ENCODE data around the gene RAB5IF. TPM values are rescaled to one million over a fixed set of nuclear protein-coding genes. Genes with fewer than 3 reads are reported as not detected.

Gene RAB5IF
- total and polyA plus RNA-seq, 10 of the 15 experiments (the other 5 are each of a cell fraction or from before 2014, with no cell fraction given), result 19.4 to 246 (median 92.0) TPM

- TF ChIP-seq STAT3 (IDR thresholded peaks at IDR 0.05; ENCODE audit: low read depth, low read length) (no peak), ZBED1 (IDR thresholded peaks at IDR 0.05; ENCODE audit: borderline replicate concordance) (no peak), ETV6 (conservative IDR thresholded peaks at IDR 0.05 in 1 of 2, IDR thresholded peaks at IDR 0.05 in 1 of 2; ENCODE audit: borderline replicate concordance in 1 of 2, low read depth in 1 of 2) (peak in 1 of 2 experiments; percentile 56; a peak in 2 of 4 replicates), SPI1 (IDR thresholded peaks at IDR 0.05; ENCODE audit: borderline replicate concordance, insufficient read depth, low read depth, low read length) (peak; percentile 96), CREM (IDR thresholded peaks at IDR 0.05; ENCODE audit: low read depth) (peak; percentile 59; the same call in 1 of the 2 replicates), CHD1 (IDR thresholded peaks at IDR 0.05; ENCODE audit: low read depth, low read length) (no peak), E4F1 (IDR thresholded peaks at IDR 0.05; ENCODE audit: borderline replicate concordance, partially characterized antibody) (no peak), EGR1 (IDR thresholded peaks at IDR 0.05; ENCODE audit: borderline replicate concordance in 1 of 2, low read depth in 2 of 2, low read length in 2 of 2) (no peak), RB1 (IDR thresholded peaks at IDR 0.05; ENCODE audit: borderline replicate concordance) (no peak), TAF1 (IDR thresholded peaks at IDR 0.05; ENCODE audit: borderline replicate concordance, low read depth, low read length) (0 out of 2 replicates have a peak, but pooled peaks have one; percentile 19), GATAD2B (conservative IDR thresholded peaks at IDR 0.05; ENCODE audit: low read depth) (no peak; the same call in none of the 2 replicates), MAX (IDR thresholded peaks at IDR 0.05; ENCODE audit: low read depth, low read length) (0 out of 2 replicates have a peak, but pooled peaks have one; percentile 25), IKZF2 (IDR thresholded peaks at IDR 0.05) (peak; percentile 76 to 83; a peak in 3 of 4 replicates), PAX8 (IDR thresholded peaks at IDR 0.05) (no peak), E2F4 (IDR thresholded peaks at IDR 0.05; ENCODE audit: low read depth, low read length) (peak; percentile 66), NFIC (IDR thresholded peaks at IDR 0.05; ENCODE audit: low read depth, low read length) (peak; percentile 39; the same call in 1 of the 2 replicates), RELA (IDR thresholded peaks at IDR 0.05; ENCODE audit: borderline replicate concordance, partially characterized antibody) (no peak), MTA3 (IDR thresholded peaks at IDR 0.05; ENCODE audit: borderline replicate concordance, low read length) (peak; percentile 89; the same call in 1 of the 2 replicates), ELK1 (IDR thresholded peaks at IDR 0.05; ENCODE audit: low read depth, low read length) (no peak), TBL1XR1 (IDR thresholded peaks at IDR 0.05; ENCODE audit: low read depth, low read length) (peak; percentile 49; the same call in 1 of the 2 replicates), SP1 (IDR thresholded peaks at IDR 0.05; ENCODE audit: low read depth, low read length) (no peak), HDAC6 (IDR thresholded peaks at IDR 0.05; ENCODE audit: unreplicated experiment) (no peak), DPF2 (IDR thresholded peaks at IDR 0.05) (no peak; the same call in 1 of the 2 replicates), POU2F2 (IDR thresholded peaks at IDR 0.05; ENCODE audit: borderline replicate concordance, low read depth, low read length) (peak; percentile 64; the same call in 2 of the 3 replicates)
- TF ChIP-seq, protein P1, sequence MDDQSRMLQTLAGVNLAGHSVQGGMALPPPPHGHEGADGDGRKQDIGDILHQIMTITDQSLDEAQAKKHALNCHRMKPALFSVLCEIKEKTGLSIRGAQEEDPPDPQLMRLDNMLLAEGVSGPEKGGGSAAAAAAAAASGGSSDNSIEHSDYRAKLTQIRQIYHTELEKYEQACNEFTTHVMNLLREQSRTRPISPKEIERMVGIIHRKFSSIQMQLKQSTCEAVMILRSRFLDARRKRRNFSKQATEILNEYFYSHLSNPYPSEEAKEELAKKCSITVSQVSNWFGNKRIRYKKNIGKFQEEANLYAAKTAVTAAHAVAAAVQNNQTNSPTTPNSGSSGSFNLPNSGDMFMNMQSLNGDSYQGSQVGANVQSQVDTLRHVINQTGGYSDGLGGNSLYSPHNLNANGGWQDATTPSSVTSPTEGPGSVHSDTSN (IDR thresholded peaks at IDR 0.05; ENCODE audit: insufficient replicate concordance, low read depth, low read length), result no peak
Measured at GRCh38 chr20:36604952-36605398, 604 bp upstream of the RAB5IF start (continued).

All from GM12878 (cell line).